ENCODE results near the gene UFSP1.
"Not testable (repeated sequence)": the region's sequence is repeated elsewhere in the genome, so short reads cannot be mapped to it uniquely, and the experiment has no call there.

The UFSP1 gene

GRCh38 chr7:100888988-100889750 lies at the start of gene UFSP1:
Gene UFSP1, minus strand, starts transcription at chr7:100889715. Its CDS starts 444 bp downstream, at chr7:100889271.
- DNase-seq (ENCODE audit: low read depth in 2 of 2, low spot score in 1 of 2), result no peak

- DNase-seq (ENCODE audit: low read depth in 2 of 2, low spot score in 1 of 2), result not testable (repeated sequence)
Observed at GRCh38 chr7:100936167-100936566, 46.7 kb upstream of the UFSP1 start.

DNA sequence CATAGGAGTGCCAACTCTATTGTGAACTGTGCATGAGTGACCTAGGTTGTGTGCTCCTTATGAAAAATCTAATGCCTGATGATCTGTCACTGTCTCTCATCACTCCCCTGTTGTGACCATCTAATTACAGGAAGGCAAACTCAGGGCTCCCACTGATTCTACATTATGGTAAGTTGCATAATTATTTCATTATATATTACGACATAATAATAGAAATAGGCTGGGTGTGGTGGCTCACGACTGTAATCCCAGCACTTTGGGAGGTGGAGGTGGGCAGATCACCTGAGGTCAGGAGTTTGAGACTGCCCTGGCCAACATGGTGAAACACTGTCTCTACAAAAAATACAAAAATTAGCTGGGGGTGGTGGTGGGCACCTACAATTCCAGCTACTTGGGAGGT lies 45.9 kb upstream of the UFSP1 start:
- DNase-seq (ENCODE audit: low read depth in 2 of 2, low spot score in 1 of 2), result not testable (repeated sequence)

DNA sequence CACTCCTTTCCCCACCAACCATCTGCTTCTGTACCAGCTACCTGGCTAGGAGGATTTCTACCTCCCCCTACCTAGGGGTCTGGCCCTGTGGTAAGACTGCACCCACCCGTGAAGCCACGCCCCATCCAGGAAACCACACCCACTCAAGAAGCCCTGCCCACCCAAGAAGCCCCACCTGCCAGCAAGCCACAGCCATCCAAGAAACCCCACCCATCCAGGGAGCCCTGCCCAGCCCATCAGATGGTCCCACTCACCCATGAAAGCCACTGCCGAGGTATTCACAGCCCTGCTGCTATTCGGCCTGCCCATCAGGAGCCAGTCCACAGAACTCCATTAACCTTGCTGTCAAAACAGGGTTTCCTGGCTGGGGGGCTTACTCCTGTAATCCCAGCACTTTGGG lies 44.2 kb upstream of the UFSP1 start:
- no peak for DNase-seq (ENCODE audit: low read depth in 2 of 2, low spot score in 1 of 2)

- no peak for DNase-seq (ENCODE audit: low read depth in 2 of 2, low spot score in 1 of 2)
Observed at GRCh38 chr7:100929808-100930174, 40.3 kb upstream of the UFSP1 start.

GRCh38 chr7:100923616-100924015 lies 34.1 kb upstream of the UFSP1 start:
- not testable (repeated sequence) for DNase-seq (ENCODE audit: low read depth in 2 of 2, low spot score in 1 of 2)

- DNase-seq (ENCODE audit: low read depth in 2 of 2, low spot score in 1 of 2), result no peak
Observed at GRCh38 chr7:100921039-100921438, 31.5 kb upstream of the UFSP1 start.

DNA sequence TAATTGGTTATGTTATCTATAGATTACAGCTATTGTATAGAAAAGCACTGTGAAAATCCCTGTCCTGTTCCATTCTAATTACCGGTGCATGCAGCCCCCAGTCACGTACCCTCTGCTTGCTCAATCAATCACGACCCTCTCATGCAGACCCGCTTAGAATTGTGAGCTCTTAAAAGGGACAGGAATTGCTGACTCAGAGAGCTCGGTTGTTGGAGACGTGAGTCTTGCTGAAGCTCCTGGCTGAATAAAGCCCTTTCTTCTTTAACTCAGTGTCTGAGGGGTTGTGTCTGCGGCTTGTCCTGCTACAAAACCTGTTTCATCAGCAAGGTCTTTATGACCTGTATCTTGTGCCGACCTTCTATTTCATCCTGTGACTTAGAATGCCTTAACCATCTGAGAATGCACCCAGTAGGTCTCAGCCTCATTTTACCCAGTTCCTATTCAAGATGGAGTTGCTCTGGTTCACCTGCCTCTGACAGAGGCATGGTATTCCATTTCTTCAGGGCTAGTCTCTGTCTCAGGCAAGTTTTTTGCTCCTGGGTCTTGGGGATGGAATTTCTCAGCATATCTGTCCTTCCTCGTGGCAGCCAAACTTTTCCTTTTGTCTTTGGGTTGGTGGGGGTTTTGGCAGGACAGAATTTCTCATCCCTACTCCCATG lies 30.4 kb upstream of the UFSP1 start:
- not testable (repeated sequence) for DNase-seq (ENCODE audit: low read depth in 2 of 2, low spot score in 1 of 2)

- not testable (repeated sequence) for DNase-seq (ENCODE audit: low read depth in 2 of 2, low spot score in 1 of 2)
Observed at GRCh38 chr7:100919335-100919734, 29.8 kb upstream of the UFSP1 start.

DNA sequence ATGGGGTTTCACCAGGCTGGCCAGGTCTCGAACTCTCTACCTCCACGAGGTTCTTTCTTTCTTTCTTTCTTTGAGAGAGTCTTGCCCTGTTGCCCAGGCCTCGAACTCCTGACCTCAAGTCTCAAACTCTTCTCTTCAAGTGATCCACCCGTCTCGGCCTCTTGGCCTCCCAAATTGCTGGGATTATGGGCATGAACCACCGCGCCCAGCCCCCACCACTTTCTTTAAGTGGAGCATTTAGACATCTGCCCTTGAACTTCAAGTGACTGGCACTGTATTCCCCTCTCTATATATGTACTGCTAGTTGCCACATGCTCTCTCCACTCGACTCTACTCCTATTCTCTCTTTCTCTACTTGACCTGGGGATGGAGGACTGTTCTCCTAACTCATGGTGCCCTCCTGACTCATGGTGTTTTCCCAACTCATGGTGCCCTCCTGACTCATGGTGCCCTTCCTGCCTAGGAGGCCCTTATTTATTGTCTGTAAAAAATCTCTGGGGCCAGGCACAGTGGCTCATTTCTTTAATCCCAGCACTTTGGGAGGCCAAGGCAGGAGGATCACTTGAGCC lies 25.4 kb upstream of the UFSP1 start:
- no peak for DNase-seq (ENCODE audit: low read depth in 2 of 2, low spot score in 1 of 2)

GRCh38 chr7:100914208-100914878 lies 24.8 kb upstream of the UFSP1 start:
- no peak for DNase-seq (ENCODE audit: low read depth in 2 of 2, low spot score in 1 of 2)

DNA sequence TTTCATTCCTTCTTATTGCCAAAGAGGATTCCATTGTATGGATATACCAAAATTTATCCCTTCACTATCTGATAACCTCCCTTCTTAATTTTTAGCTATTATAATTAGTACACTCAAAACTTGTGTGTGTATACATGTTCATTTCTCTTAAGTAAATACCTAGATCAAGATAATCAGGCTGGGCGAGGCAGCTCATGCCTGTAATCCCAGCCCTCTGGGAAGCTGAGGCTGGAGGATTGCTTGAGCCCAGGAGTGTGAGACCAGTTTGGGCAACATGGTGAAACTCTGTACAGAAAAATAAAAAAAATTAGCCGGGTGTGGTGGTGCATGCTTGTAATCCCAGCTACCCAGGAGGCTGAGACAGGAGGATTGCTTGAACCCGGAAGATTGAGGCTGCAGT lies 22.0 kb upstream of the UFSP1 start:
- no peak for DNase-seq (ENCODE audit: low read depth in 2 of 2, low spot score in 1 of 2)

- not testable (repeated sequence) for DNase-seq (ENCODE audit: low read depth in 2 of 2, low spot score in 1 of 2)
Observed at GRCh38 chr7:100910443-100910842, 20.9 kb upstream of the UFSP1 start.

- DNase-seq (ENCODE audit: low read depth in 2 of 2, low spot score in 1 of 2), result no peak
Observed at GRCh38 chr7:100908512-100908911, 19.0 kb upstream of the UFSP1 start.

DNA sequence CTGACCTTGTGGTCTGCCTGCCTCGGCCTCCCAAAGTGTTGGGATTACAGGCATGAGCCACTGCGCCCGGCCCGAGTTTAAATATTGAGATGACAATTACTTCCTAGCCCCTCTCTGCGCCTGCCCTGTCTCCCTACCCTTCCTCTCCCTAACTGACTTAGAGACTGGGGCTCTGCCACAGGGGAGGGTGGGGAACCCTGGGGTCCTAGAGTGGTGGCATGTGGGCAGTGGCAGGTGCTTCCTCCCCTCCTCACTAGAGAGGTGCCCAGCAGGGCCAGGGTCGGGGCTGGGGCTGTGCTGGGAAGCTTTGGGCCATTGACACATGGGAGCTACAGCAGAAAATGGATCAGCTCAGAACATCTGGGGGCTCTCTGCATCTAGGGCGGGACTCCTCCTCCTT lies 13.1 kb upstream of the UFSP1 start:
- DNase-seq (ENCODE audit: low read depth in 2 of 2, low spot score in 1 of 2), result no peak

DNA sequence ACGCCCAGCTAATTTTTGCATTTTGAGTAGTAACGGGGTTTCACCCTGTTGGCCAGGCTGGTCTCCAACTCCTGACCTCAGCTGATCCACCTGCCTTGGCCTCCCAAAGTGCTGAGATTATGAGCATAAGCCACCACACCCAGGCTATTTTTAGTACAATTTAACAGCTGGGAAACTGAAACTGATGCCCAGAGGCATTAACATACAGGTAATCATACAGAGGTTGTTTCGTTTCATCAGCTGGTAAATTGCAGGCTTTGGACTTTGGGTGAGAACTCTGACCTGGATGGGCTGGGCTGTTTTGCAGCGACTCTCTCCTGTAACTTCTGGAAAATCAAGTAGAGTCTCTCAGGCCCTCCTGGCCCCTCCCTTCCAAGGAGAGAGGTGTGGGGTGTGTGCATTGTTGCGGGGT lies 12.4 kb upstream of the UFSP1 start:
- DNase-seq (ENCODE audit: low read depth in 2 of 2, low spot score in 1 of 2), result no peak

GRCh38 chr7:100900978-100901377 lies 11.5 kb upstream of the UFSP1 start:
- no peak for DNase-seq (ENCODE audit: low read depth in 2 of 2, low spot score in 1 of 2)

DNA sequence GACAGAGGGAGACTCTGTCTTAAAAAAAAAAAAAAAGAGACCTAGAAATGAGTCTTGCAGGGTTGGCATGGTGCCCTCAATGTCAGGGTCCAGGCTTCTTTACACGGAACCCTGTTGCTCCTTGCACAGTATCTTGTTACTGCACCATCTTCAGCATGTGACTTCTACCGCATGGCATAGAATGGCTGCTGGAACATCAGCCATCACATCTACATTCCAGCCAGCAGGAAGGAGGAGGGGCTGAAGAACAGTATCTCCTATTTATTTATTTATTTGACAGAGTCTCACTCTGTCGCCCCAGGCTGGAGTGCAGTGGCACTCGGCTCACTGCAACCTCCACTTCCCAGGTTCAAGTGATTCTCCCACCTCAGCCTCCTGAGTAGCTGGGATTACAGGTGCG lies 9.9 kb upstream of the UFSP1 start:
- DNase-seq (ENCODE audit: low read depth in 2 of 2, low spot score in 1 of 2), result no peak

- no peak for DNase-seq (ENCODE audit: low read depth in 2 of 2, low spot score in 1 of 2)
Observed at GRCh38 chr7:100897772-100898454, 8.4 kb upstream of the UFSP1 start.

DNA sequence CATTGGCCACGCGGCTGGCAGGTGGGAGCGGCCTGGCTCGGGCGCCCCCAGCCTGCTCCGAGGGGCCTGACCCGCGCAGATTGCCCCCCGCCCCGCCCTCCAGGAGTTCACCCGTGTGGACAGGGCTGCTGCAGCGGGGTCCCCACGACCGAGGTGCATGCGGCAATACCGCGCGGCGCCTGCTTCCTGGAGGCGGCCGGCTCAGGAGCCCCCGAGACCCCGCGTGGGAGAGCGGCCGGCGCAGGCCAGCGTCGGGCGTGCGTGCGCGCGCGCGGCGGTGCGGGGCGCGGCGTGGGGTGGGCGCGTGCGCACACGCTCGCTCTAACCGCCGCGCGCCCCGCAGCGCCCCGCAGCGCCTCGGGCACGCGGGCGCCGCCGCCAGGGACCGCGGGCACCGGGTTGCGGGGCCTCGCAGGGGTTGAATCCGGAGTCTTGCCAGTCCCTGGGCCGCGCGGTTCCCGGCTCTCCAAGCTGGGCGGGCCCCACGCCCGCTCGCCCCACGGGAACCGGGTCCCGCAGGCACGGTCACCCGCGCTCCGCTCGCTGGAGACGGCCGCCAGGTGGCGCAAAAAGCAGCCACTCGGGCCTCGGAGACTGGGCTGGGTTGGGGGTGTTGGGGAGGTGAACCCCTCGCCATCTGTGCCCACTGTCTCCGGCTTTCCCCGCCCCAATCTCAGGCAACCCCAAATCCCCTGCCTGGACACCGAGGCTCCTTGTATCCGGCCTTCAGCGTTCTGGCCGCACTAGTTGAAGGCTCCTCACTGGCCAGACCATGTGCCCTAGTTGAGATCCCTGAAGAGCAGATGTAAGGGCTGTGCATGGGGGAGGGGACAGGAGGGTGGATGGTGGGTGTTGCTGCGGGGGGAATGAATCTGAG lies 7.5 kb upstream of the UFSP1 start:
- no peak for DNase-seq (ENCODE audit: low read depth in 2 of 2, low spot score in 1 of 2)
